Prostate gland (tissue), 2 donors: ENCODE data around the gene SMYD3.

ENCODE experiments used
- POLR2A ChIP-seq: fragments of 450-650 bp; IDR thresholded peaks from one replicate; pipeline ENCODE4 v1.6.1; 2016; ENCODE audit warnings: antibody characterized with exemption, mild to moderate bottlenecking
- TF ChIP-seq, protein P1 (sequence below), 4 experiments: fragments of 200-600 bp in 2 of 4; fragments of 450-650 bp in 2 of 4; sonication (generic) in 2 of 4; IDR thresholded peaks; 1 replicate in 3 of 4; 2 replicates in 1 of 4; pipeline ENCODE4 v1.5.1; 2016 to 2019; ENCODE audit warnings: antibody characterized with exemption in 4 of 4, mild to moderate bottlenecking in 2 of 4, moderate library complexity in 2 of 4

DNA sequence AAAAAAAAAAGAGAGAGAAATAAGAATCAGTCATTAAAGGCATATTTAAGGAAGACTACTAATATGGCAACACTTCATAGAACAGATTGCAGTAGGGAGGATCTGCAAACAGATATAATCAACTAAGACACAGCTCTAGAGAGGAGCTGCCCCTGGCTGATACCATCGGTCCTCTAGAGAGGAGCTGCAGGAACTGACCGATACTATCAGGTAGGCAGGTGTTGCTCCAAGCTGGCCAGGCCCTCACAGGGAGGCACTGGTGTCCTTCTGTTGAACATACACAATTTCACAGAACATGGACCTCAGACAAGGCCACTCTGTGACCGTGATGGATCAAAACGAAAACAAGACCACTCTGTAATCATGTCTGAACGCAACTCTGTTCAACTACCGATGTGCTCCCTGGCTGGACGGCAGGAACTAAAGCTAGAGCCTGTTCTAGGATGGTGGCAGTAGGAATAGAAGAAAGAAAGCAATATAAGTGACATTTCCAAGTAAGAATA, 15.5 kb downstream of the SMYD3 start:
- TF ChIP-seq, protein P1, sequence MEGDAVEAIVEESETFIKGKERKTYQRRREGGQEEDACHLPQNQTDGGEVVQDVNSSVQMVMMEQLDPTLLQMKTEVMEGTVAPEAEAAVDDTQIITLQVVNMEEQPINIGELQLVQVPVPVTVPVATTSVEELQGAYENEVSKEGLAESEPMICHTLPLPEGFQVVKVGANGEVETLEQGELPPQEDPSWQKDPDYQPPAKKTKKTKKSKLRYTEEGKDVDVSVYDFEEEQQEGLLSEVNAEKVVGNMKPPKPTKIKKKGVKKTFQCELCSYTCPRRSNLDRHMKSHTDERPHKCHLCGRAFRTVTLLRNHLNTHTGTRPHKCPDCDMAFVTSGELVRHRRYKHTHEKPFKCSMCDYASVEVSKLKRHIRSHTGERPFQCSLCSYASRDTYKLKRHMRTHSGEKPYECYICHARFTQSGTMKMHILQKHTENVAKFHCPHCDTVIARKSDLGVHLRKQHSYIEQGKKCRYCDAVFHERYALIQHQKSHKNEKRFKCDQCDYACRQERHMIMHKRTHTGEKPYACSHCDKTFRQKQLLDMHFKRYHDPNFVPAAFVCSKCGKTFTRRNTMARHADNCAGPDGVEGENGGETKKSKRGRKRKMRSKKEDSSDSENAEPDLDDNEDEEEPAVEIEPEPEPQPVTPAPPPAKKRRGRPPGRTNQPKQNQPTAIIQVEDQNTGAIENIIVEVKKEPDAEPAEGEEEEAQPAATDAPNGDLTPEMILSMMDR (IDR thresholded peaks at IDR 0.05): no peak
- TF ChIP-seq POLR2A: no peak
